PC-3 (cell line): Measurements from ENCODE around the gene LRRC41. TPM values are rescaled to one million over a fixed set of nuclear protein-coding genes. Genes with fewer than 3 reads are reported as not detected.
A peak's percentile ranks its signal among the peaks of the same experiment; 100 is the strongest.

ENCODE experiments used
- ATAC-seq: fragments of 200-7000 bp; cut with Tn5 transposase; 2 replicates; pipeline ENCODE4 v1.9.1; 2020; ENCODE audit warnings: mild to moderate bottlenecking, moderate library complexity
- BruUV-seq: library from RNA; stranded (reverse); fragments of 400-500 nt; replicated peaks from 2 replicates; lab custom pipeline; 2021; lab: Mats Ljungman, UMichigan
- CTCF ChIA-PET: fragments of 300-600 bp; sonication (Branson Sonifier 250); formaldehyde crosslinking; loops from one replicate; lab custom pipeline; 2022; ENCODE audit warnings: antibody characterized with exemption; lab: Charles Lee
- POLR2A ChIA-PET: fragments of 300-600 bp; sonication (Branson Sonifier 250); formaldehyde crosslinking; loops from one replicate; lab custom pipeline; 2022; ENCODE audit warnings: antibody characterized with exemption; ENCODE audit not compliant: unreplicated experiment; lab: Charles Lee
- DNase-seq: peaks from one replicate; pipeline ENCODE4 v3.0.0-alpha.2; 2015
- H2AFZ ChIP-seq: fragments of 300-600 bp; sonication (generic); 2 replicates; pipeline ENCODE4 v1.6.0; 2016; ENCODE audit warnings: antibody characterized with exemption, low read length
- H3F3A ChIP-seq: fragments of 300-600 bp; sonication (generic); one replicate; pipeline ENCODE4 v1.6.0; 2017; ENCODE audit warnings: antibody characterized with exemption, low read length, control low read depth, mild to moderate bottlenecking; ENCODE audit not compliant: unreplicated experiment
- H3K27ac ChIP-seq: fragments of 300-600 bp; sonication (generic); 2 replicates; pipeline ENCODE4 v1.5.1; 2016; ENCODE audit warnings: mild to moderate bottlenecking, low read length
- H3K27me3 ChIP-seq: fragments of 300-600 bp; sonication (generic); 2 replicates; pipeline ENCODE4 v1.6.1; 2016; ENCODE audit warnings: low read length, mixed read lengths
- H3K36me3 ChIP-seq: fragments of 300-600 bp; sonication (generic); 2 replicates; pipeline ENCODE4 v1.6.1; 2016; ENCODE audit warnings: low read depth, mixed run types, low read length, mixed read lengths
- H3K4me1 ChIP-seq: fragments of 300-600 bp; sonication (generic); 2 replicates; pipeline ENCODE4 v1.5.1; 2016; ENCODE audit warnings: low read length; ENCODE audit not compliant: insufficient read depth
- H3K4me2 ChIP-seq: fragments of 300-600 bp; sonication (generic); 2 replicates; pipeline ENCODE4 v1.6.0; 2016; ENCODE audit warnings: low read length
- H3K4me3 ChIP-seq: fragments of 300-600 bp; sonication (generic); 2 replicates; pipeline ENCODE4 v1.5.1; 2016; ENCODE audit warnings: mild to moderate bottlenecking, low read length, mixed read lengths
- H3K79me2 ChIP-seq: fragments of 300-600 bp; sonication (generic); 2 replicates; pipeline ENCODE4 v1.6.1; 2017; ENCODE audit warnings: low read length, mixed read lengths
- H3K9ac ChIP-seq: fragments of 300-600 bp; sonication (generic); 2 replicates; pipeline ENCODE4 v1.6.0; 2016; ENCODE audit warnings: mild to moderate bottlenecking, low read length
- H3K9me2 ChIP-seq: fragments of 300-600 bp; sonication (generic); replicated peaks from 2 replicates; pipeline ENCODE4 v1.6.1; 2016; ENCODE audit warnings: mixed run types, low read length, mixed read lengths
- H3K9me3 ChIP-seq: fragments of 300-600 bp; sonication (generic); 2 replicates; pipeline ENCODE4 v1.6.1; 2016; ENCODE audit warnings: low read length, mixed read lengths
- H4K20me1 ChIP-seq: fragments of 300-600 bp; sonication (generic); 2 replicates; pipeline ENCODE4 v1.6.1; 2016; ENCODE audit warnings: low read length, mixed read lengths
- CTCF ChIP-seq: fragments of 300-600 bp; sonication (generic); conservative IDR thresholded peaks from 2 replicates; pipeline ENCODE4 v1.5.1; 2017; ENCODE audit warnings: antibody characterized with exemption, low read depth, mild to moderate bottlenecking, low read length
- EZH2 ChIP-seq: fragments of 300-600 bp; sonication (generic); IDR thresholded peaks from one replicate; pipeline ENCODE4 v1.6.1; 2017; ENCODE audit warnings: antibody characterized with exemption, mild to moderate bottlenecking, low read length; ENCODE audit not compliant: unreplicated experiment
- EZH2phosphoT487 ChIP-seq: fragments of 300-600 bp; sonication (generic); IDR thresholded peaks from 2 replicates; pipeline ENCODE4 v1.6.1; 2018; ENCODE audit warnings: mild to moderate bottlenecking, antibody characterized with exemption, low read length, borderline replicate concordance
- intact Hi-C: fragments of 100-400 bp; cut with micrococcal nuclease; formaldehyde crosslinking; loops from 2 replicates; pipeline ENCODE4 v1.9.0; 2023
- total RNA-seq: library from RNA; depleted of rRNA; stranded (reverse); fragments of >200 nt; gene quantifications from 2 replicates; pipeline ENCODE4 v1.2.3, GENCODE V29; 2014

LRRC41 gene
- total RNA-seq, 1 experiment from 2014 or later = 52.7 TPM

GRCh38 chr1:46310321-46310720, 6.9 kb upstream of the LRRC41 start:
- no peak for TF ChIP-seq EZH2
- no peak for TF ChIP-seq EZH2phosphoT487
- no peak for TF ChIP-seq CTCF
- Histone ChIP-seq H3K4me1 (peaks cover 19% of the 10 kb centered on the region), H3K9me3 (no peaks in the 10 kb centered on the region), H4K20me1 (peaks cover 35% of the 10 kb centered on the region), H3K4me2 (no peak overlapping the region), H3K9me2 (no peaks in the 10 kb centered on the region), H3K4me3 (no peak overlapping the region), H3K79me2 (peaks cover 52% of the 10 kb centered on the region), H3F3A (no peaks in the 10 kb centered on the region), H3K9ac (no peak overlapping the region), H3K36me3 (peaks cover 45% of the 10 kb centered on the region), H2AFZ (no peak overlapping the region), H3K27ac (no peak overlapping the region), H3K27me3 (no peaks in the 10 kb centered on the region)
- ChIA-PET CTCF (no interaction called here), POLR2A (no interaction called here)
- DNase-seq = no peak
- intact Hi-C loops = no loop called here
- BruUV-seq = no TSS peak
- ATAC-seq = no peak

GRCh38 chr1:46309401-46310159, 6.2 kb upstream of the LRRC41 start:
- no peak for DNase-seq
- H3K4me1 ChIP-seq = peaks cover 19% of the 10 kb centered on the region
- peaks cover 41% of the 10 kb centered on the region for H4K20me1 ChIP-seq
- H3K36me3 ChIP-seq = peaks cover 45% of the 10 kb centered on the region
- POLR2A ChIA-PET = no interaction called here
- H3K27ac ChIP-seq = no peak overlapping the region
- intact Hi-C loops = loop anchor here (10.0 kb wide), 1 partner anchor 65 kb away; the partner anchor contains the start of gene RAD54L
- CTCF ChIA-PET = no interaction called here
- no peak for ATAC-seq
- peaks cover 59% of the 10 kb centered on the region for H3K79me2 ChIP-seq
- H2AFZ ChIP-seq = no peak overlapping the region
- no peaks in the 10 kb centered on the region for H3K9me2 ChIP-seq
- no peaks in the 10 kb centered on the region for H3K27me3 ChIP-seq
- BruUV-seq = no TSS peak
- TF ChIP-seq EZH2 (no peak), CTCF (no peak)
- H3K4me2 ChIP-seq = no peak overlapping the region
- no peak overlapping the region for H3K4me3 ChIP-seq
- H3K9me3 ChIP-seq = no peaks in the 10 kb centered on the region
- no peak overlapping the region for H3K9ac ChIP-seq
- no peaks in the 10 kb centered on the region for H3F3A ChIP-seq

GRCh38 chr1:46306159-46306530, 2.7 kb upstream of the LRRC41 start:
- Histone ChIP-seq H3K9me3 (no peaks in the 10 kb centered on the region), H3K4me1 (peaks cover 19% of the 10 kb centered on the region), H3K79me2 (peaks cover 93% of the 10 kb centered on the region), H3F3A (no peaks in the 10 kb centered on the region), H2AFZ (no peak overlapping the region), H3K4me2 (peak overlapping the region; percentile 89), H3K4me3 (peak overlapping the region; percentile 72), H3K27me3 (no peaks in the 10 kb centered on the region), H4K20me1 (peaks cover 48% of the 10 kb centered on the region), H3K9ac (peak overlapping the region; percentile 66), H3K27ac (no peak overlapping the region), H3K9me2 (no peaks in the 10 kb centered on the region), H3K36me3 (peaks cover 26% of the 10 kb centered on the region)
- DNase-seq (no peak), ATAC-seq (no peak)
- ChIA-PET CTCF (interaction anchor here (0.7 kb wide), 1 partner anchor 887 kb away, joined by 4 read pairs; no protein-coding TSS in a partner anchor), POLR2A (no interaction called here)
- BruUV-seq = no TSS peak
- intact Hi-C loops = loop anchor here (10.0 kb wide), 1 partner anchor 61 kb away; the partner anchor contains the start of gene RAD54L
- TF ChIP-seq CTCF = no peak
- no peak for TF ChIP-seq EZH2
